HEK293 (cell line): Measurements from ENCODE around the gene NAA35.

Experiments
- CTCF ChIP-seq: fragments of 450-650 bp; formaldehyde crosslinking; IDR thresholded peaks from 2 replicates; pipeline ENCODE4 v1.5.1; 2016; ENCODE audit warnings: missing biosample characterization, missing genetic modification characterization
- HOXC10 ChIP-seq: sonication (generic); formaldehyde crosslinking; IDR thresholded peaks from 2 replicates; pipeline ENCODE4 v1.8.1; 2023; ENCODE audit warnings: mild to moderate bottlenecking, missing genetic modification reagents
- KLF8 ChIP-seq: fragments of 450-650 bp; formaldehyde crosslinking; IDR thresholded peaks from 2 replicates; pipeline ENCODE4 v1.5.1; 2016; ENCODE audit warnings: missing biosample characterization, missing genetic modification characterization
- KLF9 ChIP-seq: fragments of 450-650 bp; formaldehyde crosslinking; IDR thresholded peaks from 2 replicates; pipeline ENCODE4 v1.5.1; 2016; ENCODE audit warnings: missing biosample characterization, missing genetic modification characterization, low read depth
- OVOL3 ChIP-seq: fragments of 450-650 bp; formaldehyde crosslinking; IDR thresholded peaks from 2 replicates; pipeline ENCODE4 v1.5.1; 2016; ENCODE audit warnings: missing biosample characterization, missing genetic modification characterization
- ZBTB48 ChIP-seq: fragments of 450-650 bp; formaldehyde crosslinking; IDR thresholded peaks from 2 replicates; pipeline ENCODE4 v1.5.1; 2016; ENCODE audit warnings: missing biosample characterization, missing genetic modification characterization
- ZNF121 ChIP-seq: fragments of 450-650 bp; formaldehyde crosslinking; IDR thresholded peaks from 2 replicates; pipeline ENCODE4 v1.5.1; 2016; ENCODE audit warnings: missing biosample characterization, missing genetic modification characterization
- ZNF18 ChIP-seq: fragments of 450-650 bp; formaldehyde crosslinking; IDR thresholded peaks from 2 replicates; pipeline ENCODE4 v1.5.1; 2016; ENCODE audit warnings: missing biosample characterization, missing genetic modification characterization
- ZNF202 ChIP-seq: fragments of 450-650 bp; formaldehyde crosslinking; IDR thresholded peaks from 2 replicates; pipeline ENCODE4 v1.5.1; 2016; ENCODE audit warnings: missing biosample characterization, missing genetic modification characterization, borderline replicate concordance
- ZNF214 ChIP-seq: fragments of 450-650 bp; formaldehyde crosslinking; IDR thresholded peaks from 2 replicates; pipeline ENCODE4 v1.5.1; 2017; ENCODE audit warnings: missing biosample characterization, mild to moderate bottlenecking, missing genetic modification characterization, borderline replicate concordance
- ZNF221 ChIP-seq: fragments of 450-650 bp; formaldehyde crosslinking; IDR thresholded peaks from 2 replicates; pipeline ENCODE4 v1.5.1; 2017; ENCODE audit warnings: missing biosample characterization, missing genetic modification characterization, borderline replicate concordance
- ZNF223 ChIP-seq: fragments of 450-650 bp; formaldehyde crosslinking; IDR thresholded peaks from 2 replicates; pipeline ENCODE4 v1.5.1; 2016; ENCODE audit warnings: missing biosample characterization, missing genetic modification characterization
- ZNF266 ChIP-seq: fragments of 450-650 bp; formaldehyde crosslinking; IDR thresholded peaks from 2 replicates; pipeline ENCODE4 v1.5.1; 2016; ENCODE audit warnings: missing biosample characterization, missing genetic modification characterization, low read depth
- ZNF335 ChIP-seq: fragments of 450-650 bp; formaldehyde crosslinking; conservative IDR thresholded peaks from 2 replicates; pipeline ENCODE4 v1.5.1; 2016; ENCODE audit warnings: missing biosample characterization, missing genetic modification characterization
- ZNF350 ChIP-seq: fragments of 450-650 bp; formaldehyde crosslinking; IDR thresholded peaks from 2 replicates; pipeline ENCODE4 v1.5.0; 2017; ENCODE audit warnings: missing biosample characterization, mild to moderate bottlenecking, missing genetic modification characterization
- ZNF423 ChIP-seq: fragments of 450-650 bp; formaldehyde crosslinking; IDR thresholded peaks from 2 replicates; pipeline ENCODE4 v1.5.1; 2016; ENCODE audit warnings: missing biosample characterization, missing genetic modification characterization
- ZNF530 ChIP-seq: fragments of 450-650 bp; formaldehyde crosslinking; IDR thresholded peaks from 2 replicates; pipeline ENCODE4 v1.5.1; 2016; ENCODE audit warnings: low read depth, missing biosample characterization, missing genetic modification characterization
- ZNF596 ChIP-seq: fragments of 450-650 bp; IDR thresholded peaks from 2 replicates; pipeline ENCODE4 v1.5.0; 2018; ENCODE audit warnings: missing biosample characterization, mild to moderate bottlenecking, missing genetic modification characterization, moderate library complexity
- ZNF624 ChIP-seq: fragments of 450-650 bp; formaldehyde crosslinking; IDR thresholded peaks from 2 replicates; pipeline ENCODE4 v1.5.1; 2017; ENCODE audit warnings: missing biosample characterization, missing genetic modification characterization
- ZNF645 ChIP-seq: fragments of 450-650 bp; formaldehyde crosslinking; IDR thresholded peaks from 2 replicates; pipeline ENCODE4; 2016; ENCODE audit warnings: missing biosample characterization, missing genetic modification characterization
- ZNF76 ChIP-seq: fragments of 450-650 bp; formaldehyde crosslinking; IDR thresholded peaks from 2 replicates; pipeline ENCODE4; 2016; ENCODE audit warnings: low read depth, missing biosample characterization, missing genetic modification characterization, borderline replicate concordance
- ZNF830 ChIP-seq: fragments of 450-650 bp; IDR thresholded peaks from 2 replicates; pipeline ENCODE4 v1.5.0; 2018; ENCODE audit warnings: missing biosample characterization, missing genetic modification characterization, low read depth, mild to moderate bottlenecking, moderate library complexity
- ZNF837 ChIP-seq: fragments of 450-650 bp; formaldehyde crosslinking; IDR thresholded peaks from 2 replicates; pipeline ENCODE4 v1.5.1; 2016; ENCODE audit warnings: missing biosample characterization, missing genetic modification characterization
- ZSCAN4 ChIP-seq: fragments of 450-650 bp; formaldehyde crosslinking; IDR thresholded peaks from 2 replicates; pipeline ENCODE4 v1.5.1; 2017; ENCODE audit warnings: missing biosample characterization, missing genetic modification characterization
- TF ChIP-seq, protein P1 (sequence below): fragments of 450-650 bp; formaldehyde crosslinking; IDR thresholded peaks from 2 replicates; pipeline ENCODE4 v1.5.1; 2017; ENCODE audit warnings: missing biosample characterization, mild to moderate bottlenecking, missing genetic modification characterization, moderate library complexity
- TF ChIP-seq, protein P2 (sequence below): fragments of 450-650 bp; formaldehyde crosslinking; IDR thresholded peaks from 2 replicates; pipeline ENCODE4 v1.5.1; 2016; ENCODE audit warnings: missing biosample characterization, missing genetic modification characterization
- TF ChIP-seq, protein P3 (sequence below): fragments of 450-650 bp; formaldehyde crosslinking; IDR thresholded peaks from 2 replicates; pipeline ENCODE4 v1.5.1; 2016; ENCODE audit warnings: missing biosample characterization, missing genetic modification characterization

NAA35 gene

GRCh38 chr9:86052556-86053468, 111.9 kb downstream of the NAA35 start (continued):
- TF ChIP-seq, protein P1, sequence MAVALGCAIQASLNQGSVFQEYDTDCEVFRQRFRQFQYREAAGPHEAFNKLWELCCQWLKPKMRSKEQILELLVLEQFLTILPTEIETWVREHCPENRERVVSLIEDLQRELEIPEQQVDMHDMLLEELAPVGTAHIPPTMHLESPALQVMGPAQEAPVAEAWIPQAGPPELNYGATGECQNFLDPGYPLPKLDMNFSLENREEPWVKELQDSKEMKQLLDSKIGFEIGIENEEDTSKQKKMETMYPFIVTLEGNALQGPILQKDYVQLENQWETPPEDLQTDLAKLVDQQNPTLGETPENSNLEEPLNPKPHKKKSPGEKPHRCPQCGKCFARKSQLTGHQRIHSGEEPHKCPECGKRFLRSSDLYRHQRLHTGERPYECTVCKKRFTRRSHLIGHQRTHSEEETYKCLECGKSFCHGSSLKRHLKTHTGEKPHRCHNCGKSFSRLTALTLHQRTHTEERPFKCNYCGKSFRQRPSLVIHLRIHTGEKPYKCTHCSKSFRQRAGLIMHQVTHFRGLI (tag by site-specific recombination) = no peak
- TF ChIP-seq ZNF266 (peak; percentile 46; the same call in 1 of the 2 replicates), ZNF214 (tag by site-specific recombination) (no peak), ZNF350 (tag by site-specific recombination) (no peak), ZNF223 (tag by site-specific recombination) (no peak), ZNF530 (no peak), KLF8 (tag by site-specific recombination) (no peak), ZNF423 (tag by site-specific recombination) (no peak), CTCF (no peak), ZNF18 (tag by site-specific recombination) (peak; percentile 98), ZNF221 (no peak), ZNF830 (tag by site-specific recombination) (no peak), ZNF335 (tag by site-specific recombination) (no peak), OVOL3 (no peak), ZNF596 (tag by site-specific recombination) (no peak), ZNF202 (tag by site-specific recombination) (0 out of 2 replicates have a peak, but pooled peaks have one; percentile 9), KLF9 (tag by site-specific recombination) (peak; percentile 33; the same call in 1 of the 2 replicates), ZNF624 (tag by site-specific recombination) (no peak), ZNF76 (tag by site-specific recombination) (no peak), ZBTB48 (tag by site-specific recombination) (no peak), ZNF121 (tag by site-specific recombination) (no peak), ZNF837 (tag by site-specific recombination) (no peak), ZSCAN4 (no peak), ZNF645 (tag by site-specific recombination) (no peak), HOXC10 (no peak)
- TF ChIP-seq, protein P2, sequence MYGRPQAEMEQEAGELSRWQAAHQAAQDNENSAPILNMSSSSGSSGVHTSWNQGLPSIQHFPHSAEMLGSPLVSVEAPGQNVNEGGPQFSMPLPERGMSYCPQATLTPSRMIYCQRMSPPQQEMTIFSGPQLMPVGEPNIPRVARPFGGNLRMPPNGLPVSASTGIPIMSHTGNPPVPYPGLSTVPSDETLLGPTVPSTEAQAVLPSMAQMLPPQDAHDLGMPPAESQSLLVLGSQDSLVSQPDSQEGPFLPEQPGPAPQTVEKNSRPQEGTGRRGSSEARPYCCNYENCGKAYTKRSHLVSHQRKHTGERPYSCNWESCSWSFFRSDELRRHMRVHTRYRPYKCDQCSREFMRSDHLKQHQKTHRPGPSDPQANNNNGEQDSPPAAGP = no peak
- TF ChIP-seq, protein P3, sequence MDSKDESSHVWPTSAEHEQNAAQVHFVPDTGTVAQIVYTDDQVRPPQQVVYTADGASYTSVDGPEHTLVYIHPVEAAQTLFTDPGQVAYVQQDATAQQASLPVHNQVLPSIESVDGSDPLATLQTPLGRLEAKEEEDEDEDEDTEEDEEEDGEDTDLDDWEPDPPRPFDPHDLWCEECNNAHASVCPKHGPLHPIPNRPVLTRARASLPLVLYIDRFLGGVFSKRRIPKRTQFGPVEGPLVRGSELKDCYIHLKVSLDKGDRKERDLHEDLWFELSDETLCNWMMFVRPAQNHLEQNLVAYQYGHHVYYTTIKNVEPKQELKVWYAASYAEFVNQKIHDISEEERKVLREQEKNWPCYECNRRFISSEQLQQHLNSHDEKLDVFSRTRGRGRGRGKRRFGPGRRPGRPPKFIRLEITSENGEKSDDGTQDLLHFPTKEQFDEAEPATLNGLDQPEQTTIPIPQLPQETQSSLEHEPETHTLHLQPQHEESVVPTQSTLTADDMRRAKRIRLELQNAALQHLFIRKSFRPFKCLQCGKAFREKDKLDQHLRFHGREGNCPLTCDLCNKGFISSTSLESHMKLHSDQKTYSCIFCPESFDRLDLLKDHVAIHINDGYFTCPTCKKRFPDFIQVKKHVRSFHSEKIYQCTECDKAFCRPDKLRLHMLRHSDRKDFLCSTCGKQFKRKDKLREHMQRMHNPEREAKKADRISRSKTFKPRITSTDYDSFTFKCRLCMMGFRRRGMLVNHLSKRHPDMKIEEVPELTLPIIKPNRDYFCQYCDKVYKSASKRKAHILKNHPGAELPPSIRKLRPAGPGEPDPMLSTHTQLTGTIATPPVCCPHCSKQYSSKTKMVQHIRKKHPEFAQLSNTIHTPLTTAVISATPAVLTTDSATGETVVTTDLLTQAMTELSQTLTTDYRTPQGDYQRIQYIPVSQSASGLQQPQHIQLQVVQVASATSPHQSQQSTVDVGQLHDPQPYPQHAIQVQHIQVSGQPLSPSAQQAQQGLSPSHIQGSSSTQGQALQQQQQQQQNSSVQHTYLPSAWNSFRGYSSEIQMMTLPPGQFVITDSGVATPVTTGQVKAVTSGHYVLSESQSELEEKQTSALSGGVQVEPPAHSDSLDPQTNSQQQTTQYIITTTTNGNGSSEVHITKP (tag by site-specific recombination) = no peak
